Stimulated activated CD8-positive, alpha-beta memory T cell treated with anti-CD3 and anti-CD28 coated beads, Interleukin-7, amount 100 ng/mL, for 48 hours (primary cell): ENCODE data around the gene DDX56.

Experiments
- DNase-seq, 2 donors: peaks; one replicate each; pipeline ENCODE4 v3.0.0-alpha.2; 2020; ENCODE audit warnings: low read depth in 1 of 2; ENCODE audit errors: extremely low read depth in 1 of 2

Gene DDX56

GRCh38 chr7:44538093-44538797 is 35.5 kb downstream of the DDX56 start:
- DNase-seq = no peak

GRCh38 chr7:44537442-44537841 is 36.3 kb downstream of the DDX56 start:
- DNase-seq = no peak

- DNase-seq = no peak
These were observed 37.6 kb downstream of the DDX56 start for GRCh38 chr7:44536090-44536489.

- no peak for DNase-seq
These were observed 38.2 kb downstream of the DDX56 start for GRCh38 chr7:44535348-44536064.

GRCh38 chr7:44534501-44534900 is 39.2 kb downstream of the DDX56 start:
- DNase-seq = peak; percentile 24

- DNase-seq = no peak
These were observed 39.6 kb downstream of the DDX56 start for GRCh38 chr7:44534087-44534486.

GRCh38 chr7:44533301-44534055 is 40.2 kb downstream of the DDX56 start:
- no peak for DNase-seq

GRCh38 chr7:44531421-44532380 is 42.0 kb downstream of the DDX56 start:
- no peak for DNase-seq

- DNase-seq = no peak
These were observed 42.7 kb downstream of the DDX56 start for GRCh38 chr7:44530990-44531389.

GRCh38 chr7:44524811-44525388 is 48.8 kb downstream of the DDX56 start:
- no peak for DNase-seq

- no peak for DNase-seq
These were observed 51.4 kb downstream of the DDX56 start for GRCh38 chr7:44522315-44522714.

- no peak for DNase-seq
These were observed 52.2 kb downstream of the DDX56 start for GRCh38 chr7:44521347-44522095.

- no peak for DNase-seq
These were observed 53.1 kb downstream of the DDX56 start for GRCh38 chr7:44520574-44520973.

- no peak for DNase-seq
These were observed 54.2 kb downstream of the DDX56 start for GRCh38 chr7:44519546-44519945.

GRCh38 chr7:44518761-44519160 is 54.9 kb downstream of the DDX56 start:
- no peak for DNase-seq

- no peak for DNase-seq
These were observed 56.5 kb downstream of the DDX56 start for GRCh38 chr7:44517175-44517574.
